ENCODE results near the gene WARS2. TPM values are rescaled to one million over a fixed set of nuclear protein-coding genes. Genes with fewer than 3 reads are reported as not detected.

The WARS2 gene
- total RNA-seq, 1 experiment from 2014 or later: 27.7 TPM

DNA sequence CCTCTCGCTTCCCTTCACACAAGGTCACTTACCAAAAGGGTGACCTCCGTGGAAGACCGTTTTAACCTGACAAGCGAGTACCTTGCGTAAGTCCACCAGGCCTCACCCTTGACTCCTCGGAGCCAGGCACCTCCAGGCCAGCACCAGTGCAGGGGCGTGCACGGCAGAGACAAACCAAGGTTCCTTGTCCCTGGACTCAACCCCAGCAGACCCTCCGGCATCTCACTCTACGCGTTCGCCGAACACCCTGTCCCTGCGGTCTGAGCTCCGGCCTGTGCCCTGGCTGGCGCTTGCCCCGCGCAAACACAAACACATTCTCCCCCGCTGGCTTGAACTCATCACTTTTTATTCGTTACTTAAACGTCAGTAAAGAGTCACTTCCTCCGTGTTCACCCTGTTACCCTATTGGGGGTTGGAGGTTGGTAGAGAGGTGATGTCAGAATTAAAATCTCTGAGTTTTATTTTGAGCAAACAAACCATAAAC lies 156.9 kb downstream of the WARS2 start:
- H3K4me1 Mint-ChIP-seq (ENCODE audit: insufficient read depth, unreplicated experiment): no peaks in the 10 kb centered on the region
- intact Hi-C loops (cut with micrococcal nuclease): no loop called here
- POLR2A ChIA-PET: no interaction called here
- H3K9me3 Mint-ChIP-seq (ENCODE audit: unreplicated experiment): peaks cover 12% of the 10 kb centered on the region
- no TSS peak for BruUV-seq (replicated peaks)
- TF ChIP-seq, protein P1, sequence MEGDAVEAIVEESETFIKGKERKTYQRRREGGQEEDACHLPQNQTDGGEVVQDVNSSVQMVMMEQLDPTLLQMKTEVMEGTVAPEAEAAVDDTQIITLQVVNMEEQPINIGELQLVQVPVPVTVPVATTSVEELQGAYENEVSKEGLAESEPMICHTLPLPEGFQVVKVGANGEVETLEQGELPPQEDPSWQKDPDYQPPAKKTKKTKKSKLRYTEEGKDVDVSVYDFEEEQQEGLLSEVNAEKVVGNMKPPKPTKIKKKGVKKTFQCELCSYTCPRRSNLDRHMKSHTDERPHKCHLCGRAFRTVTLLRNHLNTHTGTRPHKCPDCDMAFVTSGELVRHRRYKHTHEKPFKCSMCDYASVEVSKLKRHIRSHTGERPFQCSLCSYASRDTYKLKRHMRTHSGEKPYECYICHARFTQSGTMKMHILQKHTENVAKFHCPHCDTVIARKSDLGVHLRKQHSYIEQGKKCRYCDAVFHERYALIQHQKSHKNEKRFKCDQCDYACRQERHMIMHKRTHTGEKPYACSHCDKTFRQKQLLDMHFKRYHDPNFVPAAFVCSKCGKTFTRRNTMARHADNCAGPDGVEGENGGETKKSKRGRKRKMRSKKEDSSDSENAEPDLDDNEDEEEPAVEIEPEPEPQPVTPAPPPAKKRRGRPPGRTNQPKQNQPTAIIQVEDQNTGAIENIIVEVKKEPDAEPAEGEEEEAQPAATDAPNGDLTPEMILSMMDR (IDR thresholded peaks at IDR 0.05; ENCODE audit: unreplicated experiment): no peak
- CTCF ChIA-PET: no interaction called here
- no peak overlapping the region for H3K27ac Mint-ChIP-seq (ENCODE audit: low read depth, unreplicated experiment)
- H3K27me3 Mint-ChIP-seq (ENCODE audit: insufficient read depth, unreplicated experiment): no peaks in the 10 kb centered on the region
- no peak for DNase-seq (ENCODE audit: unreplicated experiment)
- peaks cover 5% of the 10 kb centered on the region for H3K36me3 Mint-ChIP-seq (ENCODE audit: insufficient read depth, unreplicated experiment)
- no peak overlapping the region for H3K4me3 Mint-ChIP-seq (ENCODE audit: unreplicated experiment)

DNA sequence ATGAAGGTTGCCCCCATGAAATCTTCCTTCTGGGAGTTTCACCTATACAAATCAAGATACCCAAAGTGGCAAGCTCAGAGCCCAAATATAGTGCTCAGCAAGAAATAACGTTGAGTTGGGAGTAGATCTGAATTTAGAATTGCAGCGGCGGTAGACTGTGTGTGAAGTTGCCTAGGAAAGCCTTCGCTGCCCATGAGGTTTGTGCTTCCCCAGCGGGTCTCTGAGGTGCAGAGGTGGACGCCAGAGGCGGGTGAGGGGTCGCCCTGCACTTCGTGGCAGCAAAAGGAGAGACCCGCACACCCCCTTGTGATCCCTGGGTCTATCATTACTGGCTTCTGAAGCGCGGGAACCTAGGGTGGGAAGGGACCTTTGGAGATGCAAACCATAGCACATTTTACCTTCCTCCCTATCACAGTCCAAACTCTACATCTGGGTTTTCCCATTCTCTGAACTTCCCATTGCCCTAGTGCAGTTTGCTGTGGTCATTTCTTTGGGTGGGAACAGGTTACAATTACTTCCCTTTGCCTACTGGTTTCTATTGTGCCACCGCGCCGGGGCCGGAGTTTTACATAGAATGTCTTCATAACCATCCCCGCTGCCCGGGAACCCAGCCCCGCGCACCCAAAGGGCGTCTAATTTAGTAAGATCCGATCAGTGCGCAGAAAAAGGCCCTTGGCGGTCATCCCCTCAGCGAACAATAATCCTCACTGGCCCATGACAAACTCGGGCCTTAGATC lies 157.5 kb downstream of the WARS2 start:
- POLR2A ChIA-PET: no interaction called here
- H3K27ac Mint-ChIP-seq (ENCODE audit: low read depth, unreplicated experiment): no peak overlapping the region
- no peaks in the 10 kb centered on the region for H3K27me3 Mint-ChIP-seq (ENCODE audit: insufficient read depth, unreplicated experiment)
- H3K36me3 Mint-ChIP-seq (ENCODE audit: insufficient read depth, unreplicated experiment): peaks cover 5% of the 10 kb centered on the region
- TF ChIP-seq, protein P1 (IDR thresholded peaks at IDR 0.05; ENCODE audit: unreplicated experiment): no peak
- BruUV-seq (replicated peaks): no TSS peak
- H3K9me3 Mint-ChIP-seq (ENCODE audit: unreplicated experiment): peaks cover 12% of the 10 kb centered on the region
- no peaks in the 10 kb centered on the region for H3K4me1 Mint-ChIP-seq (ENCODE audit: insufficient read depth, unreplicated experiment)
- CTCF ChIA-PET: interaction anchor here (0.6 kb wide), 1 partner anchor 43 kb away, joined by 3 read pairs; no protein-coding TSS in a partner anchor
- intact Hi-C loops (cut with micrococcal nuclease): no loop called here
- DNase-seq (ENCODE audit: unreplicated experiment): no peak
- H3K4me3 Mint-ChIP-seq (ENCODE audit: unreplicated experiment): no peak overlapping the region

DNA sequence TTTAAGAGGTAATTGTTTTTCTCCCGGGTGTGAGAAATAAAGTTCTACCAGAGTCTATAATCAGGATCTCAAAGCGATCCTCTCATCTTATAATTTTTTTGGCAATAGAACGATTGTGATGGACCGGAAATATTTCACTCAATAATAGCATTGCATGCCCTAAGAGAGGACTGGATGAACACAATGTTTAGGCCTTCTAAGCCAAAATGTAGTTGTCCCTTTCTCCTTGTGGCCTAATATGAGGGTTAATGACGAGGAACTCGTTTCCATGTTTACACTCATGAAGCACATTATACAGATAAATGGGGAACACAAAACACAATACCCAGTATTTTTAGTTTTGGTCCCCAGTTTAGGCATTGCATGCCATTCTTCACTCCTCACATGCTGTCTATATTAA lies 158.2 kb downstream of the WARS2 start:
- intact Hi-C loops (cut with micrococcal nuclease): no loop called here
- no TSS peak for BruUV-seq (replicated peaks)
- ChIA-PET CTCF (interaction anchor here (0.6 kb wide), 1 partner anchor 18 kb away, joined by 3 read pairs; no protein-coding TSS in a partner anchor), POLR2A (no interaction called here)
- H3K9me3 Mint-ChIP-seq (ENCODE audit: unreplicated experiment): peaks cover 12% of the 10 kb centered on the region
- H3K36me3 Mint-ChIP-seq (ENCODE audit: insufficient read depth, unreplicated experiment): peaks cover 5% of the 10 kb centered on the region
- no peak overlapping the region for H3K4me3 Mint-ChIP-seq (ENCODE audit: unreplicated experiment)
- H3K27ac Mint-ChIP-seq (ENCODE audit: low read depth, unreplicated experiment): no peak overlapping the region
- no peaks in the 10 kb centered on the region for H3K4me1 Mint-ChIP-seq (ENCODE audit: insufficient read depth, unreplicated experiment)
- DNase-seq (ENCODE audit: unreplicated experiment): no peak
- TF ChIP-seq, protein P1 (IDR thresholded peaks at IDR 0.05; ENCODE audit: unreplicated experiment): no peak
- no peaks in the 10 kb centered on the region for H3K27me3 Mint-ChIP-seq (ENCODE audit: insufficient read depth, unreplicated experiment)

DNA sequence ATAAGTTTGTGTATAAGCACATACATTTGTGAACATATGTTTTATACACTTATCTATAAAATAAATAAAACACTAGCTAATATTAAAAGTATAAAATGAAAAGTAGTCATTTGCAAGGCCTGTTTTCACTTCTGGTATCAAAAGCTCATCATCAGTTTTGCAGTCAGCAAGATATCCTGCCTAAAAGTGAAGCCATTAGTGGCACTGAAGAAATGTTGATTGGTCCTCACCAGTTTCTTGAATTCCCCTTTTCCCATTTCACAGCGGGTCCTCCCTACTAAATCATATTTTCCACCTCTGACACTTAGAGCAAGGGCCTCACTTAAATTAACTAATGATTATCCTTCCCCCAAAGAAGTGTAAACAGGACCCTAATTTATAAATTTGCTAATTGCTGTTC lies 159.0 kb downstream of the WARS2 start:
- BruUV-seq (replicated peaks): no TSS peak
- no peak for DNase-seq (ENCODE audit: unreplicated experiment)
- H3K4me1 Mint-ChIP-seq (ENCODE audit: insufficient read depth, unreplicated experiment): no peaks in the 10 kb centered on the region
- no peak overlapping the region for H3K4me3 Mint-ChIP-seq (ENCODE audit: unreplicated experiment)
- intact Hi-C loops (cut with micrococcal nuclease): no loop called here
- TF ChIP-seq, protein P1 (IDR thresholded peaks at IDR 0.05; ENCODE audit: unreplicated experiment): no peak
- H3K27me3 Mint-ChIP-seq (ENCODE audit: insufficient read depth, unreplicated experiment): no peaks in the 10 kb centered on the region
- H3K27ac Mint-ChIP-seq (ENCODE audit: low read depth, unreplicated experiment): no peak overlapping the region
- no peaks in the 10 kb centered on the region for H3K36me3 Mint-ChIP-seq (ENCODE audit: insufficient read depth, unreplicated experiment)
- H3K9me3 Mint-ChIP-seq (ENCODE audit: unreplicated experiment): peaks cover 12% of the 10 kb centered on the region
- ChIA-PET CTCF (interaction anchor here (0.6 to 1.4 kb wide), 3 partner anchors 15 to 154 kb away, joined by 3 read pairs; no protein-coding TSS in a partner anchor), POLR2A (no interaction called here)

Other genes with a start within 250 kb of the WARS2 start
- 0.09 and 0.15 TPM in 2 replicates for gene TBX15, start 152.3 kb downstream of the WARS2 start, total RNA-seq (2022)
- gene HAO2, start 228.1 kb upstream of the WARS2 start, total RNA-seq (2022): not detected in 2 replicates